GM21717 (cell line): ENCODE results near the gene STIMATE.

ENCODE experiments used
- ATAC-seq: cut with Tn5 transposase; IDR thresholded peaks from one replicate; pipeline ENCODE4 v1.9.1; 2021; ENCODE audit warnings: mild to moderate bottlenecking, moderate library complexity; ENCODE audit not compliant: unreplicated experiment

STIMATE gene

DNA sequence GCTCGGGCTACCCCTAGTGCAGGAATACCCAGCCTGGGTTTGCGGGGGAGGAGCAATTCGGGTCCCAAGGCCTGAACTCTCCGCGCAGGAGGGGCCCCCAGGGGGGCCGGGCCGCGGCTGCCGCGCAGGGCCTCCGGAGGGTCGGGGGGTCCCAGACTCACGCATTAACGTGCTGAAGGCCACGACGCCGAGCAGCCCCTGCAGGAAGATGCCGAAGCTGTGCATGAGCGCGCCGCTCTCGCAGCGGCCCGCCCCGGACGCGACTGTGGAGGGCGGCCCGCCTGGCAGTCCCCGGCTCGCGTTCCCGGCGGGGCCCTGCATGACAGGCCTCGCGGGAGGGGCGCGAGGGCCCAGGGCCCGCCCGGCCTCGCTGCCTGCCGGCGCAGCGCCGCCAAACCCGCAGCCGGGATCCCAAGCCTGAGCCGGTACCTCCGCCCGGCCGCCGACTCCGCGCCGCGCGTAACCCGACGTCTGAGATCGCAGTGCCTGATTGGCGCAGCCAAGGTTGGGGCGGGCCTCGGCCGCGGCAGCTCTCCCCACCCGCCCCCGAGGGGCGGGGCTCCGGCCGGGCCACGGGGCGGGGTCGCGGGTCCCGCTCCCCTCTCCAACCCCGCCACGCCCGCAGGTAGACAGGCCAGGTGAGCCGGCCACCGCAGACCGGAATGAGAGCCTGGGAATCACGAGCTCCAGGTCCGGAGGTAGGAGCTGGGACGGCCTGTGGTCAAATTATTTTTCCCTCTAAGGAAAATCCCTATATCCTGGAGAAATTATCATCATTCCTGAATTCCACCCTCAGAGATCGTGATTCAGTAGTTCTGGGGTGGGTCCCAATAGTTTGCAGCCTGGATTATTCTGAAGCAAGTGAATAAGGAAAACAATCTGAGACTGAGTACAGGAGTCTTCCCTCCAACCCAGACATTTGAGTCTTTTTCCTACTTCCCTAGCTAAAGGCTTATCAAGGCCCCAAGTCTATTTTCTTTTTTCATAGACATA is at the start of gene STIMATE:
Gene STIMATE, minus strand, starts transcription at position 419 of the 993 bp plus-strand sequence. Its CDS starts 98 bp downstream, at position 321.
- ATAC-seq, result peak; percentile 89

DNA sequence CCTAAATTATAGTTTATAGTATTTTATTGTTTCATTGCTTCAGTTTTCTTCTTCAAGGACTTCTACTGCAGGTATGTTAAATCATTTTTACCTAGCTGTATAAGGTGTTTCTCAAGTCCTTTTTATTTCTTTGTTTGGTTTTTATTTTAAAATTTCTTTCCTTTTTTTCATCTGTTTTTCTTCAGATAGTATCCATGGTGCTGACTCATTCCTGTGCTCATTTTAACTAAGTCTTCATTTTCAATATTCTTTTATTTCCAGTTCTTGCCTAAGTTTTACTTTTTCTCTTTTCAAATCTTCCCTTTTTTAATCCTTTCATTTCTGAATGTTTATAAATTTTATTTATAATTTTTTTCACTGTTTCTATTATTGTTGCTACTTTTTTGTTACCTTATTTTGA is 42.3 kb upstream of the STIMATE start:
- no peak for ATAC-seq

DNA sequence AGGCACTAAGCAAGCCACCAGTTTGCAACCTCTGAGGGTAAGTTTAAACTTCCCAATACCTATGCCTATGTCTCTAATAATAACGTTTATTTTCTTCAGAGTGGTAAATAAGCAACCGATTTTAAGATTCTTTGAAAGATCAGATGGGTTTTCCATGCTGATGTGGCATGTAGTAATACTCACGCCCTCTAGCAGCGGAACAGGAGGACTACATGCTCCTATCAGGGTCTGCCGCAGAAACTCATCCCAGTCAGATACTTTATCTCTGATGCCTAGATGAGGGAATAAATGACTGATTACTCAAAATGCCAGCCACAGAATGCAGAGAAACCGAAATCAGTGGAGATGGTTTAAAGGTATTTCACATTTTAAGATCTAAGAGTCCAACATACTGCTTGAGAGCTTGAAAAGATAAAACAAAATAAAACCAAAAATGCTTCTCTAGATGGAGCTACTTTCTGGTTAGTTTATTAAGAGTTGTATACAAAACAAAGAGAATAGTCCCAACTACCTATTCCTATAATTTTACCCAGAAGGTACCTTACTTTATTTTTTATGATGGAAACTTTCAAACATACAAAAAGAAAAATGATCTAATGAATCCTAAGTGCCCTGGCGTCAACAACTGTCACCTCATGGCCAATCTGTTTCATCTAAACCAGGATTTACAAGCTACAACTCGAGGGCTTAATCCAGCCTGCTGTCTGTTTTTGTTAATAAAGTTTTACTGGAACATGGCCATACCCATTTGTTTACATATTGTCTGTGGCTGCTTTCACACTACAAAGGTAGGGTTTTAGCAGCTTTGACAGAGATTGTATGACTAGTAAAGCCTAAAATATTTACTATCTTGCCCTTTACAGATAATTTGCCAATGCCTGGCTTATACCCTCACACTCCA is 37.5 kb upstream of the STIMATE start:
- peak; percentile 76 for ATAC-seq

DNA sequence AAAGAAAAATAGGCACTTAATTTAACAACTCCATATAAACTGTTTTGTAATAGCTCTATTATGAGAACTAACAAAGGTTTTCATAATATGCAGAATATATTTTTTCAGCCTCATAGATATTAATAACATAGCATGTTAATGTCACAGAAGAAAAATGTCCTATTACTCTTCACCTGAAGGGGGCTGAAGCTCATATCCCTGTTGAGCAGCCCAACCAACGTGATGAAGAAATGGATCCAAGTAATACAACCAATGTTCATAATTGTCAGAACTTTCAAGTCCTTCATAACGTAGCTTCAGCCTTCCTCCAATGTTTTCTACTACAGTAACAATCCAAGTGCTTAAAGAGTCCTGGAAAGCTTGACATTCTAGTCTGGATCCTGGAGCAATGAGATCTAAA is 34.5 kb upstream of the STIMATE start:
- ATAC-seq, result no peak

DNA sequence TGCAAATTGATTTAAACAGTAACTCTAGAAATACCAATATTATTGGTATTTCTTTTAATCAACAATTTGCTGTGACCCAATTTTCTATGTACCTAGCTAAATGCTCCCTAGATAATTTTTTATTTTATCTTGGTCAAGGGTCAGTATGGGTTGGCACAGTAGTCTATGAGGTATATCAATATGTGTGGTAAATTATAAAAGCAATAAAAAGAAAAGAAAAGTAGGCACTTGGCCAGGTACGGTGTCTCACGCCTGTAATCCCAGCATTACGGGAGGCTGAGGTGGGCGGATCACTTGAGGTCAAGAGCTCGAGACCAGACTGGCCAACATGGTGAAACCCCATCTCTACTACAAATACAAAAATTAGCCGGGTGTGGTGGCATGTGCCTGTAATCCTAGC is 34.0 kb upstream of the STIMATE start:
- ATAC-seq, result no peak

DNA sequence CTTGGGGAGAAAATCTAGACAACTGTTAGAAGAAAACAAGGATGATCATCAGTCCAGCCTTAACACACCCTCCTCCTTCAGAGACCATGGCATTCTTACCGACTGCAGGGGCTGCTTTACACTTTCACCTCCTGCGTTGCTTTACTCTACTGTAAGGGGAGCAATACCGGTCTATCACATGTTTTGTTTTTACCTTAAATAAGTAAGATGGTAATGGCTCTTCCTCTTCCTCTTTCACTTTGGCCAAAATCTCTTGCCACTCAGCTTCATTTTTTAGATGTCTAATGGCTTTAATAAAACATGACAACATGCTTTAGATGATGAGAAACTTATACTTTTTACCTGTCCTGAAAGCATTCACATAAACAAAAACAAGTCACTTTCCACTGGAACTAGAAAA is 33.4 kb upstream of the STIMATE start:
- ATAC-seq, result no peak

DNA sequence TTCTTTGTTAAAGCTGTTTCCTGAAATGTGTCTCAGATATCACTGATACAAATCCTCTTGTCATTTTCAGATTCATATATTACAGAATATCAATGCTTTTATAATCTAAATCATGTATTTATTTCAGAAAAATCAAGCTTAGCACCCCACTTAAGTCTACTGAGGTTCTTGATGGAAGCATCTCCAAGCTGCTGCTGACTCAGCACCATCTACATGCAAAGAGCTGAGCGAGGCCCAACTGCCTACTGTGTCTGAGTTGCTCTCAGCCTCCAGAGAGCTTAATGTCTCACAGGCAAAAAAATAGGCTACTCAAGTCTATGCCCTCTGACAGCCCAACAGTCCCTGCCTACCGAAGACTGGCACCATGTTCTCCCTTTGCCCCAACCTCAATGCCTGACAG is 29.2 kb upstream of the STIMATE start:
- no peak for ATAC-seq

DNA sequence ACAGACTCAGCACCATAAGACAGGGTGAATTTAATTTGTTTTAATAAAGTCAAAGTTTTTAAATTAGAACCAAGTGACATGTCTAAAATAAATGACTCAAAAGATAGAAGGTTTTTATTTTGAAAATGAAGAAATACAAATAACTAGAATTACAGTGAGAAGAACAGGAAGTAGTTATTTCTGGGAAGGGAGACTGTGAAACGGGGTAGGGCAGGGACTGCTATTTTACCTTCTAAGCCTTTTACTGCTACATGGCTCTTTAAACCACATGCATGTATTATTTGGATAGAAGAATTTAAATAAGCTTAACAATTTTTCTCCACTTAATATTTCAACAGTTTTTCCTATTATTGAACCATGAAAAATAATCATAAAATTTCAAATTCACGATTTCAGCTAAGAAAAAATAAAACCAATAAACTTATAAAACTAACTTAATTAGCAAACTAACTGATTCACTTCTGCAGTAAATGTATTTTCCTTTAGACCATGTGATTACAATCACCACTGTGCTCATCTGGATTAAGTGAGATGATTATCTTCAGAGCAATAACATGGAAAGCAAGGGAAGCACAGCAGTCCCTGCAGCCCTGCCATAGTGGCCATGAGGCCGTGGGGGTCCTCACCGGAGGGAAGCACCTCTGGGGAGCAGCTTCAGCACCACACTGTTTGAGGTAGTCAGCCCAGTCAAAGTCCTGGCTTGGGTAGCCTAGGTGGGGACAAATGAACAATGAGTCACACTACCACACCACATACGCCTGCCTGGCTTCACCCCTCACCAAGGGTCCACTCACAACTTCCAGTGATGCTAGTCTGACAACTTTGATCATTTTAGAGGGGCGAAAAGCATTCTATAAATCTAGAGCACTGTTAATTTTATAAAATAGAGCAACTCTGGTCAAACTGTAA is 28.3 kb upstream of the STIMATE start:
- no peak for ATAC-seq

DNA sequence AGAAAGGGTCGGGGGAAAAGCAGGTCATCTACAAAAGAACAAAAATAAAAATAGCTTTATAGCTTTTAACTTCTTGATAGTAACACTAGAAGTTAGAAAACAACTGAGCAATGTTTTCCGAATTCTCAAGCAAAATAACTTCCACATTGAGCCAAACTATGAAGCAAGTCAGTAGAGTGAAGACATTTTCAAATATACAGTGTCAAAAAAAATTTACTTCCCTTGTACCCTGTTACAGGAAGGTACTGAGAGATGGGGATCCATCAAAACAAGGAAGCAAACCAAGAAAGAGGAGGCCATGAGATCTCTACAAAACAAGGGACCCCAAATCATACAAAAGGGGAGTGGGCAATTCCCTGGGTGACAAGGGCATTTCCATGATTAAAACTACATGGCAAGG is 26.6 kb upstream of the STIMATE start:
- no peak for ATAC-seq

DNA sequence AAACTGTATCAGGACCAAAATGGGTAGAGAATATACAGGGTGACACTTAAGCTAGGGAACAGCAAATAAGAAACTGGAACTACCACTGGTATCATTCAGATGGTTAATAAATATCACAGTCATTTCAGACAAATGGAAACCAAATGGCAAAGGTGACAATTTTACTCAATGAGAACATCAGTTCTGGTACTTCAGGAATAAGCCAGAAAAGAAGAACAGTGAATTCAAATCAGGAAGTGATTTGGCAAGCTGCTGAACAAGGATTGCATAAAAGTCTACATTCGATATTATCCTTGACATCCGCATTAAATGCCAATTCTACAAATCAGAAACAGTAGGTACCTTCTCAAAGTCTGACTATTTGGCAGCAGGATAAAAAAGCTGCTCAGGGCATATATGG is 23.5 kb upstream of the STIMATE start:
- no peak for ATAC-seq

DNA sequence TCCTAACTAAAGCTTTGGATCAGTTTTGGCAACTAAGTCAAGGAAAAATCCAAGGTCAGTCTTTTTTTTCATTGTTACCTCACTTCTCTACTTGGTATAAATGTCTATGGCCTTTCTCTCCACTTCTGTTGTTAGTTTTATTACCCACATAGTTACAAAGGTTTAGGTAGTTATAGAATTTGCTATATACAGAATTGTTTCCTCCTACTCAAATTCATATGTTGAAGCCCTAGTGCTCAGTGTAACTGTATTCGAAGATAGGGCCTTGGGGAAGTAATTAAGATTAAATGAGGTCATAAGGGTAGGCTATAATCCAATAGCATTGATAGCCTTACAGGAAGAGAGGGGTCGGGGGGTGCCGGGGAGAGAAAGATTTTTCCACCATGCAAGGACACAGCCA is 19.7 kb upstream of the STIMATE start:
- no peak for ATAC-seq

DNA sequence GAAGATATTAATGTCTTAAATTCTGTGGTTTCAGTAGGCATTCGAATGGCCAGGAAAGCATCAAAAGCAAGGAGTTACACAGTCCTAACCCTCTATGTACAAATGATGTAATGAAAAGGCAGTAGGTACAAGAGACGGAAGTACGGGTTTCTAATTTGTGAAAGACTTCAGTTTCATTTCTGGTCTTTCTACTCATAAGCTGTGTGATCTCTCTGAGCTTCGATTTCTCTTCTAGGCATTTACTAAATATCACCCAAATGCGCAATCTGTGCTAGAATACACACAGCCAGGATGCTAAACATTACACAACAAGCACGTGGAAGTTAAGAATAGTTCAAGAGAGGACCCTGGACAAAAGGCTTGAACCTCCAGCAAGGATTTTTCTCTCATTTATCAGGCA is 17.9 kb upstream of the STIMATE start:
- ATAC-seq, result no peak

DNA sequence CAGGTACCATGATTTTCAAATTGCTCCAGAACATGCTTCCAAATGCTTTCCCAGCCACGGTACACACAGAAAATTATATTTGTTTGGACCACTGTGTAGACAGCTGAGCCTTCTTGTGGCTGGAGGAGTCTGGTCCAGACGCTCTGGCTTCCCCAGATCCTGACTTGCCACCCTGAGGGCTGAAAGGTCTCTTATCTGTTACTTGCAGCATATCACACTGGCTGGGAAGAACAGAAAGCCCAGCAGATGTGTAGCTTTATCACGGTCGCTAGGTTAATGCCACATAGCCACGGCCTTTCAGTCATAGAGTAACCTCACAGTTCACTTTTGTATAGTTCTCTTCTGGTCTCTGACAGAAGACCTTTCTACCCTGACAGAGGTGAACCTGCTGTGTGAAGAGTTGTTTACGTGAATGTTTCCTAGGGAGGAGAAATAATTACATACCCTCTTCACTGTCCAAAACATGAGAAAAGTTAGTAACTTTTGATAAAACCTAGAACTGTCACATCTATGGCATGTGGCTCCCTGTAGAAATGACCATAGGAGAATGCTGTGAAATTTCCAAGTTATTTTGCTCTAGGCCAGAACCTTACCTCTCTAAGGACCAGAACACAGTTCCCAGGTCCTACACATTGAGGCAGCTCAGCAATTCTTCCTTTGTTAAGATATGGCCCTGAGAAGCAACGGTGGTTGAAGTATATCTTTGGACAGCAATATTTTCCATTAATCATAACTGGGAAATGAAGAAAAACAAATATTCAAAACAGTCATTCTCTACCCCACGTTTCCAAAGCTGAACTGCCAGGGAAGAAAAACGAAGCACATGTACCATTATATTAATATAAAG is 15.8 kb upstream of the STIMATE start:
- no peak for ATAC-seq

DNA sequence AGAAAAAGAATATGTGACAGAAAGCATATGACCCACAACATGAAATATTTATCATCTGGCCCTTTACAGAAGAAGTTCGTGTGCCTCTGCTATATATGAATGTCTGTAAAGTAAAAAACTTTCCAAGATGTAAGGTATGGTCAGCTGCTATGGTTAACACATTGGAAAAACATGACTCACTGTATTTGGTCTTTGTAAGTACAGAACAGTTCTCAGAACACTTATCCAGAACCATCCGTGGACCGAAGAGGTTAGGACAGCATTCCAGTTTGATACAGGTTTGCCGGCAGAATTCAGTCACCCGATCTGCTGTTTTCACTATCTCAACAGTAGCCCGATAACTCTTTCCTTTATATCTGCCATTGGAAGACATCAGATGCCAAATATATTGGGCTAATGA is 13.5 kb upstream of the STIMATE start:
- ATAC-seq, result no peak

DNA sequence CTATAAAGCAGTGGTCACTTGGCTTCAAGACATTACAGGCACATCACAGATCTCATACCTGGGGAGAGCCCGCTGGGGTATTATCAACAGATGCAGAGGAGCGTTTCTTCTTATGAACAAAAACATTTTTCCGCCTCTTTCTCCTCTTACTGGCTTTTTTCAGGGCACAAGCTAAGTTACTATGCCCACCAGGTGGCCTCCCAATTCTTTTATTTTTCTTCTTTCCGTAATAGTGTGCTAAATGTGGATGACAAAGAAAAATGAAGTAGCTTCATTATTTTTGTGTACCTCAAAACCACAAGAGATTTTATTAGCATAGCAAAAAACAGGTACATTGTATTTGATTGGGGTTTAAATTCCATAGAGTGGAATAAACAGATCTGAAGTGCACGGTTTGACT is 10.1 kb upstream of the STIMATE start:
- no peak for ATAC-seq

DNA sequence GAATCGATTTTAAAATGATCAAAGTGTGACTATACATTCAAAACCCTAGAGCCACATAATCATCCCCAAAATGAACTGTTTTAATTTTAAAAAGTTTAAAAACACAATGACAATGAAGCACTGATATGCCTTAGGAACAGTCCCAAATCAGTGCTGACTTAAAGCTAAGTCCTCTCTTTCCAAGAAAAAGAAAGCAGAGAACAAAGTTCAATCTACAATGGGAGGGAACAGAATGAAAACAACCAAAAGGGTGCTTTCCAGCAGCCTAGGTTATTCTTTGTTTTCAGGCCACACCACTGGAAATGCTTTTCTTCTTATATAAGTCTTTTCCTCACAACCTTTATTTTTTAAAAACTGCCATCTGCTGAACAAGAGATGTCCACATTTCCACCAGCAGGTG is 7.2 kb upstream of the STIMATE start:
- ATAC-seq, result no peak

DNA sequence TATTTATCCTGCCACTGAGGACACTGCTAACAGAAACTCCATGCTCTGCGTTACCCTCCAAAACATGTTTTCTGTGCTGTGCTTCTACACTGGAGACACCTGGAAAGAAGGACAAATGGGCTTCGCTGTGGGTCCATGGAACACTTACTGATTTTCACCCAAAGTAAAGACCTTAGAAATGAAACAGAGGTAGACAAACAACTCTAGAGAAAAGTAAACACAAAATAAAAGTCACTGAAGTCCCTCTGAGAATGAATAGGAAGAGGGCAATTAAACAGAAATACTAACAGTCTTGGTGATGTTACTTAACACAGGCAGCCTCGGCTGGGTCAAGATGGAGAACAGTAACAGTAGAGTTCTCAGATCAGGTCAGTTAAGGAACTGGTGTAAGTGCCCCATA is 6.7 kb upstream of the STIMATE start:
- no peak for ATAC-seq

DNA sequence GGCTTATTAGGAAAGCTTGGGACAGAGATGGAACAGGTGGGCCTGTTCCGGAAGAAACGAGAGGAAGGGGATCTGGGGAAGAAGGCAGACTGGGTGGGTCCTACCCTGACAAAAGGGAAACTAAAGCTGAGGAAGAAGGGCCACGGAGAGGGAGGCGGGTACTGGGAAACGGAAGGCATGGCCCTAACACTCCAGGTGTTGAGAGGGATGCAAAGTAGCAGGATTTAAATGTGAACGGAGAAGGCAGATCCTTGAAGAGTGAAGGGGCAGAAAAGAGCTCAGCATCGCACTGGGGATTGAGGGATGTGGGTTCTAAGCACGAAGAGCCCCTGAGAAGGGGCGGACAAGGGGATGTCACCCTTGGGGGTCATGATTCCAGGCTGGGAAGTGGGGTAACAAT is 735 bp downstream of the STIMATE start:
- ATAC-seq, result no peak

DNA sequence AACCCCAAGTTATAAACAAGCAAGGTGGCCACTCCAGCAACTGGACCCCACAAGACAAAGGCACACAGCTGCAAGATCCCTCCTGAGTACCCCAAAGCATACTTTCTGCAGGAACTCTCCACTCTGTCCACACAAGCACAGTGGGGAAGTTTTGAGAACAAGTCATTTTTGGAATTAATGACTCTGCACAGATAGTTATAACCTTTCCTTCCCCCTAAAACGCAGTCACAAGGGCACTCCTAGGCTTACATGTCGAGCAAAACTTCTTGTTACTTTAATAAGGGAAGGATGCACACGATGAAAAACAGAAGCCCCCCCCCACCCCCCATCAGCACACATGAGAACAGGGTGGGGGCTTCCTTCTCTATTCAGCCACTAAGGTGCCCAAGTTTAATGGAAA is 1.2 kb downstream of the STIMATE start:
- ATAC-seq, result no peak

DNA sequence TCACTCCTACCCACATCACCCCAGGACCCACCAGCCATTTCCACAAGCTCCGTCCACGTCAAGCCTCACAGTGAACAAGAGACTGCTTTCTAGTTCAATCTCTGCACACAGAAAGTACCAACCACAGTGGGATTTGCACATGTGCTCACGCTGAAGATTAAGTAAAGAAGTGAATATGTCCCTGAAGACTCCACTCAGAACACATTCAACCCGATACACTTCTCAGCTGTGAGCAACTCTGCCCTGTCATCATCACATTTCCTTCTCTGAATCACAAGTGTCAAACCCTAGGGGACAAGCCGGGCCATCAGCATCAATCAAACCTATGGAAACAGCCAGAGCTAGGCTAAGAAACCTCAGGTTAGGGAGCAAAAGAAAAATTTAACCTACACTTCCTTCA is 1.9 kb downstream of the STIMATE start:
- no peak for ATAC-seq
